Body of pancreas (tissue), 4 donors: ENCODE results near the gene USB1.

ENCODE experiments used
- POLR2A ChIP-seq, 3 donors: fragments of 450-650 bp; IDR thresholded peaks; one replicate each; pipeline ENCODE4 v1.6.1; 2016; ENCODE audit warnings: antibody characterized with exemption in 3 of 3, mild to moderate bottlenecking in 2 of 3
- TF ChIP-seq, protein P1 (sequence below), 7 experiments: fragments of 450-650 bp in 4 of 7; fragments of 200-600 bp in 3 of 7; sonication (generic) in 3 of 7; IDR thresholded peaks; one replicate each; pipeline ENCODE4 v1.5.1; 2016 to 2019; ENCODE audit warnings: antibody characterized with exemption in 7 of 7

DNA sequence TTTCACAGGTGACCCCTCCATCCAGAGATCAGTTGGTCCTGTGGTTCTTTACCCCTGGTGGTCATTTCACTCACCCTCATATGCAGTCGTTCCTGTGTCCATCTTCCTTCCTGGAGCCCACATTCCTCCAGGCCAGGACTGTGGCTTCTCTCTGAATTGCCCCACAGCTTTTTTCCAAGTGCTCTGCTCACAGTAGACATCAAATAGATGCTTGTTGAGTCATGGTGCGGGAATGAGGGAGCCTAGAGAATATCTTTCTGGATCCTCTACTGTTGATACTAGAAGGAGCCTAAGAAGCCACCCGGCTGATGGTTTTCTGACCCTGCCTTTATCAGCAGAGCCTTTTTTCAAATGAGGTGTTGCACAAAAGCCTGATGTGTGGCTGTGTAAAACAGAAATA lies 10.4 kb downstream of the USB1 start:
- TF ChIP-seq, protein P1, sequence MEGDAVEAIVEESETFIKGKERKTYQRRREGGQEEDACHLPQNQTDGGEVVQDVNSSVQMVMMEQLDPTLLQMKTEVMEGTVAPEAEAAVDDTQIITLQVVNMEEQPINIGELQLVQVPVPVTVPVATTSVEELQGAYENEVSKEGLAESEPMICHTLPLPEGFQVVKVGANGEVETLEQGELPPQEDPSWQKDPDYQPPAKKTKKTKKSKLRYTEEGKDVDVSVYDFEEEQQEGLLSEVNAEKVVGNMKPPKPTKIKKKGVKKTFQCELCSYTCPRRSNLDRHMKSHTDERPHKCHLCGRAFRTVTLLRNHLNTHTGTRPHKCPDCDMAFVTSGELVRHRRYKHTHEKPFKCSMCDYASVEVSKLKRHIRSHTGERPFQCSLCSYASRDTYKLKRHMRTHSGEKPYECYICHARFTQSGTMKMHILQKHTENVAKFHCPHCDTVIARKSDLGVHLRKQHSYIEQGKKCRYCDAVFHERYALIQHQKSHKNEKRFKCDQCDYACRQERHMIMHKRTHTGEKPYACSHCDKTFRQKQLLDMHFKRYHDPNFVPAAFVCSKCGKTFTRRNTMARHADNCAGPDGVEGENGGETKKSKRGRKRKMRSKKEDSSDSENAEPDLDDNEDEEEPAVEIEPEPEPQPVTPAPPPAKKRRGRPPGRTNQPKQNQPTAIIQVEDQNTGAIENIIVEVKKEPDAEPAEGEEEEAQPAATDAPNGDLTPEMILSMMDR (IDR thresholded peaks at IDR 0.05), result no peak
- TF ChIP-seq POLR2A (IDR thresholded peaks at IDR 0.05), result no peak
